IMR-90 (cell line): Measurements from ENCODE around the gene ZNF532. TPM values are rescaled to one million over a fixed set of nuclear protein-coding genes. Genes with fewer than 3 reads are reported as not detected.

ENCODE experiments used
- ATAC-seq: fragments of 200-7000 bp; cut with Tn5 transposase; 2 replicates; pipeline ENCODE4 v1.9.1; 2020; ENCODE audit warnings: low read depth, mild to moderate bottlenecking, moderate library complexity
- BruUV-seq: library from RNA; stranded (reverse); fragments of 400-500 nt; replicated peaks from 2 replicates; lab custom pipeline; 2021; lab: Mats Ljungman, UMichigan
- CTCF ChIA-PET: fragments of 300-600 bp; formaldehyde crosslinking; extraction: SDS; loops from one replicate; lab custom pipeline; 2021; ENCODE audit warnings: antibody characterized with exemption; lab: Yijun Ruan, JAX
- POLR2A ChIA-PET: fragments of 300-600 bp; sonication (Branson Sonifier 250); formaldehyde crosslinking; loops from one replicate; lab custom pipeline; 2022; ENCODE audit warnings: antibody characterized with exemption; ENCODE audit not compliant: unreplicated experiment; lab: Charles Lee
- DNase-seq: peaks from one replicate; pipeline ENCODE4 v3.0.0; 2013
- H2AFZ ChIP-seq: replicated peaks from 2 replicates; pipeline ENCODE3; 2013; ENCODE audit warnings: low read length, mild to moderate bottlenecking; ENCODE audit not compliant: poor library complexity
- H2AK5ac ChIP-seq: 2 replicates; pipeline ENCODE4 v1.6.1; 2013; ENCODE audit warnings: low read depth, low read length, inconsistent platforms
- H2AK9ac ChIP-seq: replicated peaks from 2 replicates; pipeline ENCODE3; 2013; ENCODE audit warnings: mild to moderate bottlenecking, low read depth, low read length, moderate library complexity; ENCODE audit not compliant: poor library complexity
- H2BK120ac ChIP-seq: 2 replicates; pipeline ENCODE4 v1.6.1; 2013; ENCODE audit warnings: low read depth, low read length, inconsistent platforms
- H2BK15ac ChIP-seq: 3 replicates; pipeline ENCODE4 v1.6.1; 2013; ENCODE audit warnings: low read depth, low read length, inconsistent platforms
- H2BK20ac ChIP-seq: 2 replicates; pipeline ENCODE4 v1.6.1; 2013; ENCODE audit warnings: low read depth, mild to moderate bottlenecking, inconsistent platforms, low read length, moderate library complexity
- H2BK5ac ChIP-seq: 2 replicates; pipeline ENCODE4 v1.6.1; 2013; ENCODE audit warnings: mild to moderate bottlenecking, low read depth, low read length, inconsistent platforms; ENCODE audit not compliant: poor library complexity, severe bottlenecking
- H3K14ac ChIP-seq: replicated peaks from 2 replicates; pipeline ENCODE4 v1.6.1; 2013; ENCODE audit warnings: low read depth, low read length, inconsistent platforms
- H3K18ac ChIP-seq: 2 replicates; pipeline ENCODE4 v1.6.1; 2013; ENCODE audit warnings: low read depth, low read length, control low read depth
- H3K23ac ChIP-seq: 2 replicates; pipeline ENCODE4 v1.6.1; 2013; ENCODE audit warnings: low read depth, low read length, inconsistent platforms
- H3K27ac ChIP-seq: 2 replicates; pipeline ENCODE4 v1.5.1; 2013; ENCODE audit warnings: mild to moderate bottlenecking, control low read depth, low read length; ENCODE audit not compliant: insufficient read depth
- H3K27me3 ChIP-seq: 2 replicates; pipeline ENCODE4 v1.6.1; 2013; ENCODE audit warnings: low read length; ENCODE audit not compliant: control insufficient read depth, insufficient read depth
- H3K36me3 ChIP-seq: 2 replicates; pipeline ENCODE4 v1.6.1; 2013; ENCODE audit warnings: low read length, mixed read lengths; ENCODE audit not compliant: control insufficient read depth, insufficient read depth
- H3K4ac ChIP-seq: 2 replicates; pipeline ENCODE4 v1.6.1; 2013; ENCODE audit warnings: low read depth, low read length, inconsistent platforms
- H3K4me1 ChIP-seq: 2 replicates; pipeline ENCODE4 v1.6.1; 2013; ENCODE audit warnings: low read length, mixed read lengths; ENCODE audit not compliant: control insufficient read depth, insufficient read depth
- H3K4me2 ChIP-seq: 2 replicates; pipeline ENCODE4 v1.6.1; 2013; ENCODE audit warnings: low read depth, mild to moderate bottlenecking, control low read depth, low read length, moderate library complexity
- H3K4me3 ChIP-seq: 2 replicates; pipeline ENCODE4 v1.5.1; 2013; ENCODE audit warnings: low read depth, mild to moderate bottlenecking, control low read depth, low read length, moderate library complexity; ENCODE audit not compliant: insufficient read depth
- H3K56ac ChIP-seq: 2 replicates; pipeline ENCODE4 v1.6.1; 2013; ENCODE audit warnings: low read length, inconsistent platforms; ENCODE audit not compliant: insufficient read depth; ENCODE audit errors: extremely low read depth
- H3K79me1 ChIP-seq, 2 experiments: 2 replicates each; pipeline ENCODE4 v1.6.1; 2013; ENCODE audit warnings: low read length in 2 of 2, inconsistent platforms in 1 of 2, low read depth in 1 of 2
- H3K9ac ChIP-seq: 2 replicates; pipeline ENCODE4 v1.6.1; 2013; ENCODE audit warnings: low read depth, low read length, control low read depth
- H3K9me1 ChIP-seq: 2 replicates; pipeline ENCODE4 v1.6.1; 2013; ENCODE audit warnings: low read length, inconsistent platforms; ENCODE audit not compliant: insufficient read depth
- H3K9me3 ChIP-seq: 2 replicates; pipeline ENCODE4 v1.6.1; 2013; ENCODE audit warnings: low read length; ENCODE audit not compliant: control insufficient read depth, insufficient read depth
- H4K20me1 ChIP-seq: 2 replicates; pipeline ENCODE4 v1.6.1; 2013; ENCODE audit warnings: low read length, inconsistent platforms; ENCODE audit not compliant: insufficient read depth
- H4K5ac ChIP-seq: 2 replicates; pipeline ENCODE4 v1.6.1; 2013; ENCODE audit warnings: mild to moderate bottlenecking, low read depth, low read length, control low read depth
- H4K8ac ChIP-seq, 2 experiments: 2 replicates each; pipeline ENCODE4 v1.6.1; 2013; ENCODE audit warnings: low read depth in 2 of 2, low read length in 2 of 2, control low read depth in 1 of 2, inconsistent platforms in 1 of 2
- H4K91ac ChIP-seq: 2 replicates; pipeline ENCODE4 v1.6.1; 2013; ENCODE audit warnings: low read depth, low read length, inconsistent platforms; ENCODE audit not compliant: insufficient read depth
- CHD1 ChIP-seq: IDR thresholded peaks from 2 replicates; pipeline ENCODE4 v1.6.1; 2012; ENCODE audit warnings: low read depth, low read length, improper control_type of control experiment
- MAFK ChIP-seq: IDR thresholded peaks from 2 replicates; pipeline ENCODE4 v1.6.1; 2012; ENCODE audit warnings: low read depth, low read length, improper control_type of control experiment
- MXI1 ChIP-seq: IDR thresholded peaks from 2 replicates; pipeline ENCODE4 v1.6.1; 2012; ENCODE audit warnings: low read depth, mild to moderate bottlenecking, low read length, moderate library complexity, borderline replicate concordance
- NFE2L2 ChIP-seq: fragments of 150-350 bp; IDR thresholded peaks from 2 replicates; pipeline ENCODE4 v1.6.1; 2016; ENCODE audit warnings: low read depth, mild to moderate bottlenecking, low read length
- RAD21 ChIP-seq: IDR thresholded peaks from 2 replicates; pipeline ENCODE4 v1.6.1; 2012; ENCODE audit warnings: low read length, improper control_type of control experiment
- USF2 ChIP-seq: fragments of 150-350 bp; IDR thresholded peaks from 2 replicates; pipeline ENCODE4 v1.6.1; 2017; ENCODE audit warnings: mild to moderate bottlenecking, antibody characterized with exemption, low read length, low read depth
- WGBS, 2 experiments: methylation state at CpG; one replicate each; pipeline versions ENCODE4 v1.1.5 to v1.1.7; 2013; ENCODE audit warnings: missing lambda C conversion rate in 2 of 2; ENCODE audit not compliant: insufficient read length in 1 of 2; ENCODE audit errors: extremely low coverage in 2 of 2; 5-methylcytosine and 5-hydroxymethylcytosine counted together
- dilution Hi-C: fragments of 300-500 bp; cut with HindIII; formaldehyde crosslinking; loops from one replicate; pipeline ENCODE4 v1.14.3; 2018; ENCODE audit warnings: low sequenced_read_pairs; ENCODE audit not compliant: unreplicated experiment
- in situ Hi-C: fragments of 300-500 bp; cut with MboI; formaldehyde crosslinking; loops from 3 replicates; pipeline ENCODE4 v1.14.3; 2019; ENCODE audit warnings: low sequenced_read_pairs, inconsistent platforms, mixed read lengths
- intact Hi-C: fragments of 100-400 bp; cut with micrococcal nuclease; formaldehyde crosslinking; loops from 2 replicates; pipeline ENCODE4 v1.10.0; 2022
- polyA plus RNA-seq, 3 experiments: library from polyadenylated mRNA; depleted of rRNA; stranded (reverse); fragments of >200 nt; gene quantifications; 2 replicates each; pipeline ENCODE4 v1.2.3, GENCODE V29; 2012; ENCODE audit warnings: low replicate concordance in 1 of 3
- total RNA-seq: library from RNA; depleted of rRNA; stranded (reverse); fragments of >200 nt; gene quantifications from 2 replicates; pipeline ENCODE4 v1.2.3, GENCODE V29; 2012

The ZNF532 gene
- total and polyA plus RNA-seq, 2 of the 4 experiments (the other 2 are of a cell fraction): 29.9 to 45.8 TPM

- Histone ChIP-seq H2AK5ac (no peak overlapping the region), H3K4ac (no peak overlapping the region), H4K20me1 (peaks cover 4% of the 10 kb centered on the region; the same call in 1 of the 2 replicates), H3K23ac (no peak overlapping the region), H4K5ac (no peak overlapping the region), H3K36me3 (peaks cover 28% of the 10 kb centered on the region), H3K14ac (no peak overlapping the region), H3K4me1 (peaks cover 16% of the 10 kb centered on the region), H3K4me3 (no peak overlapping the region), H2AFZ (no peak overlapping the region), H3K18ac (no peak overlapping the region), H4K91ac (no peak overlapping the region), H3K27me3 (no peaks in the 10 kb centered on the region), H3K9me1 (peaks cover 29% of the 10 kb centered on the region), H3K4me2 (no peak overlapping the region), H2BK20ac (no peak overlapping the region), H2AK9ac (no peak overlapping the region), H4K8ac (no peak overlapping the region), H3K27ac (no peak overlapping the region), H3K79me1 (peaks cover 50 to 86% of the 10 kb centered on the region in 2 experiments), H3K56ac (no peak overlapping the region), H2BK5ac (no peak overlapping the region), H3K9ac (no peak overlapping the region), H2BK15ac (no peak overlapping the region), H3K9me3 (no peaks in the 10 kb centered on the region), H2BK120ac (no peak overlapping the region)
- BruUV-seq: no TSS peak
- 80% methylated on average over 1 of the region's 14 CpGs; no CpG with 5 or more reads in 1 of the 2 experiments for WGBS, 2 experiments
- intact Hi-C loops (no loop called here), dilution Hi-C loops (no loop called here), in situ Hi-C loops (no loop called here)
- DNase-seq: no peak
- TF ChIP-seq NFE2L2 (no peak), RAD21 (no peak), MAFK (0 out of 2 replicates have a peak, but pooled peaks have one; percentile 2), MXI1 (no peak), USF2 (no peak), CHD1 (no peak)
- POLR2A ChIA-PET: no interaction called here
- CTCF ChIA-PET: no interaction called here
- ATAC-seq: no peak
These were observed 50.5 kb downstream of the ZNF532 start for GRCh38 chr18:58915006-58915799.
